SK-N-MC (cell line): Measurements from ENCODE around the gene TARBP2.
"Not testable (repeated sequence)": the region's sequence is repeated elsewhere in the genome, so short reads cannot be mapped to it uniquely, and the experiment has no call there.

Experiments used
- DNase-seq: peaks from one replicate; pipeline ENCODE4 v3.0.0-alpha.2; 2011; ENCODE audit warnings: low read depth, low spot score
- H3K27ac ChIP-seq: fragments of 200-600 bp; sonication (generic); 2 replicates; pipeline ENCODE4 v1.5.1; 2016; ENCODE audit warnings: mixed run types
- H3K36me3 ChIP-seq: fragments of 200-600 bp; sonication (generic); 2 replicates; pipeline ENCODE4 v1.6.1; 2017; ENCODE audit warnings: antibody characterized with exemption, low read length, mixed read lengths; ENCODE audit not compliant: insufficient read depth
- H3K4me3 ChIP-seq: fragments of 200-600 bp; sonication (generic); 2 replicates; pipeline ENCODE4 v1.5.1; 2016
- H3K9ac ChIP-seq: fragments of 200-600 bp; sonication (generic); 2 replicates; pipeline ENCODE4 v1.8.0; 2017; ENCODE audit warnings: mixed run types, mixed read lengths; ENCODE audit not compliant: insufficient read length
- H3K9me3 ChIP-seq: fragments of 200-600 bp; sonication (generic); 2 replicates; pipeline ENCODE4 v1.6.1; 2017; ENCODE audit warnings: low read depth, mild to moderate bottlenecking, antibody characterized with exemption, low read length, moderate library complexity, mixed read lengths
- EZH2 ChIP-seq: fragments of 200-600 bp; sonication (generic); IDR thresholded peaks from one replicate; pipeline ENCODE4 v1.6.1; 2017; ENCODE audit warnings: antibody characterized with exemption
- FOXP2 ChIP-seq: optimal IDR thresholded peaks from 2 replicates; pipeline ENCODE3; 2011; ENCODE audit warnings: mild to moderate bottlenecking, moderate library complexity; ENCODE audit not compliant: insufficient read depth; ENCODE audit errors: extremely low read length, control extremely low read depth
- POLR2AphosphoS5 ChIP-seq: IDR thresholded peaks from 2 replicates; pipeline ENCODE4 v1.6.1; 2012; ENCODE audit warnings: mild to moderate bottlenecking, low read depth, low read length, borderline replicate concordance

The TARBP2 gene

DNA sequence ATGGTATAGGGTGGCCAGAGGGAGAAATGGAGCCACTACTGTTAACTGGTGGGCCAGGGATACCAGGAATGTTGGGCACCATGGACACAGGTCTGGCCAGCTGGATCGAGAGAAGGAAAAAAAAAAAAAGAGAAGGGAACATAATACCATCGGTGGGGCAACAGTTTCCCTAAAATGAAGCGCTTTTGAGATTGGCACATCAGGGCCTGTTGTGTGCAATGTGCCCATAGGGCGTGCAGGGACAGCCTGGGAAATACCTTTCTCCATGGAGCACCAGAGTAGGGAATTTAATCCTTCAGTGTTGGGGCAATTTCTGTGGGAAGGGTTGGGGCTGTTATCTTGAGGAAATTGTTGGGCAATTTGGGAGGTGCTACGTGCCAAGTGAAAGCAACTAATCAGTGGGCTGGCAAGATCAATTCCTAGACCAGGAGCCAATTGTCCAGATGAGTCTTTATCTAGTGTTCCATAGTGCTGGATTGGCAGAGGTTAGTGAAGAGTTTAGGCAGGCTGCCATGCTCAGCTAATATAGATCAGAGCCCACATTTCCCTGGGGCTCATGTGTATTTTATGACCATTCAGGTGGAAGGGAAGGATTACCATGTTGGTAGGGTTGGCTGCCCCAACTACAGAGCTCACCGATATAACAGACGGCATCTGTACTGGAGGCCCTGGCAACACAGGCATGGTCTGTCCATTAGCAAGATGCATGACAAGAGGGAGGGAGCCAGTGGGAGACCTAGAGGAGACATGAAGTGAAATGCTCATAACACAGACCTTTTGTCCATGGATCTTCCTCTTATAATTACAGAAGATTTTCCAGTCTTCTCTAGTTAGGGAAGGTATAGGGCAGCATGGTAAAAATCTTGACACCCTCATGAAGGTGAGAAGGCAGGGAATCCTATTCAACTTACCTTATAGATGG lies 31.7 kb downstream of the TARBP2 start:
- no peak for DNase-seq
- no peak overlapping the region for H3K27ac ChIP-seq
- H3K4me3 ChIP-seq, result no peak overlapping the region
- no peak overlapping the region for H3K9ac ChIP-seq
- H3K9me3 ChIP-seq, result no peaks in the 10 kb centered on the region
- peaks cover 56% of the 10 kb centered on the region for H3K36me3 ChIP-seq
- TF ChIP-seq FOXP2, result no peak
- no peak for TF ChIP-seq EZH2
- no peak for TF ChIP-seq POLR2AphosphoS5

DNA sequence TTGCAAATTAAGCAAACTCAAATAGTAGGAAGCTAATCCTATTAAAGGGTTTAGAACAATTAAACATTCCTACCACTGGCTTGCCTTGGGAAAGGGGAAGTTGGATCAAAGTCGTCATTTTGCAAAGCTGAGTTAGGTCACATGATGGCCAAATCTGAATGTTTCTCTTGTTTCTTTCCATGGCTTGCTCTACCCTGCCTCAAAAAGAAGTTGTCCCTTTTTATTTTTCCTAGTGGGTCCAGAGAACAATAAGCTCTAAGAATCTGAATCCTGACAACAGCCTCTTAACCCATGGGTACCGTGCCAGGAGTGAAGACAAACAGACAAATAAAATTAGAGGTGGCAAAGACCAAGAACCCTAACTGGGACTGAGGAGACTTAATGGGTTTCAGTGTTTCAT lies 32.4 kb downstream of the TARBP2 start:
- no peak overlapping the region for H3K9ac ChIP-seq
- H3K4me3 ChIP-seq, result no peak overlapping the region
- H3K9me3 ChIP-seq, result no peaks in the 10 kb centered on the region
- TF ChIP-seq FOXP2 (no peak), EZH2 (no peak), POLR2AphosphoS5 (no peak)
- H3K27ac ChIP-seq, result no peak overlapping the region
- DNase-seq, result no peak
- peaks cover 56% of the 10 kb centered on the region for H3K36me3 ChIP-seq

- TF ChIP-seq EZH2 (no peak), FOXP2 (no peak)
Measured at GRCh38 chr12:53536962-53537361, 35.9 kb downstream of the TARBP2 start.

GRCh38 chr12:53538209-53538689 lies 37.2 kb downstream of the TARBP2 start:
- H3K36me3 ChIP-seq, result peaks cover 51% of the 10 kb centered on the region
- DNase-seq, result no peak

More at GRCh38 chr12:53536962-53537361, 35.9 kb downstream of the TARBP2 start:
- H3K9me3 ChIP-seq, result no peaks in the 10 kb centered on the region
- no peak overlapping the region for H3K9ac ChIP-seq
- no peak overlapping the region for H3K27ac ChIP-seq
- no peak for DNase-seq
- H3K36me3 ChIP-seq, result peaks cover 56% of the 10 kb centered on the region
- H3K4me3 ChIP-seq, result no peak overlapping the region

DNA sequence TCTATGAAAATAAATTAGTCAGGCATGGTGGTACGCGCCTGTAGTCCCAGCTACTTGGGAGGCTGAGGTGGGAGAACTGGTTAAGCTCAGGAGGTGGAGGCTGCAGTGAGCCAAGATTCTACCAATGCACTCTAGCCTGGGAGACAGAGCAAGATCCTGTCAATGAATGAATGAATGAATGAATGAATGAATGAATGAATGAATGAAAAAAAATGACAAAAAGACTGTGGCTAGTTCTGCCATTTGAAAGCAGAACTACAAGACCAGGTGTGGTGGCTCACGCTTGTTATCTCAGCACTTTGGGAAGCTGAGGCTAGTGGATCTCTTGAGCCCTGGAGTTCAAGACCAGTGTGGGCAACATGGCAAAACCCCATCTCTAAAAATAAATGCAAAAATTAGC lies 38.4 kb downstream of the TARBP2 start:
- TF ChIP-seq POLR2AphosphoS5 (no peak), FOXP2 (no peak), EZH2 (no peak)
- Histone ChIP-seq H3K9ac (no peak overlapping the region), H3K27ac (no peak overlapping the region), H3K36me3 (peaks cover 42% of the 10 kb centered on the region), H3K4me3 (no peak overlapping the region), H3K9me3 (no peaks in the 10 kb centered on the region)
- DNase-seq, result no peak

More at GRCh38 chr12:53538209-53538689, 37.2 kb downstream of the TARBP2 start:
- H3K27ac ChIP-seq, result no peak overlapping the region
- no peaks in the 10 kb centered on the region for H3K9me3 ChIP-seq
- no peak overlapping the region for H3K4me3 ChIP-seq
- no peak for TF ChIP-seq EZH2
- TF ChIP-seq FOXP2, result no peak
- no peak for TF ChIP-seq POLR2AphosphoS5
- H3K9ac ChIP-seq, result no peak overlapping the region

DNA sequence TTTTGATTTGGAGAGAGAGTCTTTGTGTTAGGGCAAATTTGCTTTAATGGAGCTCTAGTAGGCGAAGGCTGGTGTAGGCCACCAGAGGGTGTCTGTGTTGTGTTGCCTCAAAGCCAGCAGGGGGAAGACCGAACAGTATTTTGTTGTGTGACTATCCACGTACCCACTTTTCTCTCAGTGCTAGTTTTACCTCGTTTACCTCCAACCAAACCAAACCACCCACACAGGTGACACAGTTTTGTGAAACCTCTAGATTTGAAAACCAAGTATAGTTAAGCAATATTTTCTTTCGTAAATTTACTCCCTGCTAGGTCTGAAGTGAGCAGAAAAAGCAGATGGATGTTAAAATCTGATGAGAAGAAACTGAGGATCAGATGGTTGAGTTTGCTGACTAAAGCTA lies 42.5 kb downstream of the TARBP2 start:
- Histone ChIP-seq H3K36me3 (peaks cover 32% of the 10 kb centered on the region), H3K27ac (peak overlapping the region; percentile 66), H3K9ac (peak overlapping the region; percentile 14), H3K4me3 (no peak overlapping the region), H3K9me3 (no peaks in the 10 kb centered on the region)
- TF ChIP-seq POLR2AphosphoS5, result no peak
- TF ChIP-seq EZH2, result no peak
- no peak for TF ChIP-seq FOXP2
- DNase-seq, result no peak

DNA sequence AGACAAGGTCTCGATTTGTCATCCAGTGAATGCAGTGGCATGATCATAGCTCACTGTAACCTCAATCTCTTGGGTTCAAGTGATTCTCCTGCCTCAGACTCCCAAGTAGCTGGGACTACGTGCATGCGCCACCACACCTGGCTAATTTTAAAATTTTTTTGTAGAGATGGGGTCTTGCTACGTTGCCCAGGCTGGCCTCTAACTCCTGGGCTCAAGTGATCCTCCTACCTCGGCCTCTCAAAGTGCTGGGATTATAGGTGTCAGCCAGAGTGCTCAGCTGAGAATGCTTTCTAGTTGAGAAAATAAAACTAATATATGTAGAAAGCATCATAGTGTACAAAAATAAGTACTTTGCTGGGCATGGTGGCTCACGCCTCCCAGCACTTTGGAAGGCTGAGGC lies 47.3 kb downstream of the TARBP2 start:
- H3K27ac ChIP-seq, H3K4me3 ChIP-seq, H3K9me3 ChIP-seq, H3K9ac ChIP-seq, DNase-seq: not testable (repeated sequence)
- H3K36me3 ChIP-seq, result peaks cover 26% of the 10 kb centered on the region

DNA sequence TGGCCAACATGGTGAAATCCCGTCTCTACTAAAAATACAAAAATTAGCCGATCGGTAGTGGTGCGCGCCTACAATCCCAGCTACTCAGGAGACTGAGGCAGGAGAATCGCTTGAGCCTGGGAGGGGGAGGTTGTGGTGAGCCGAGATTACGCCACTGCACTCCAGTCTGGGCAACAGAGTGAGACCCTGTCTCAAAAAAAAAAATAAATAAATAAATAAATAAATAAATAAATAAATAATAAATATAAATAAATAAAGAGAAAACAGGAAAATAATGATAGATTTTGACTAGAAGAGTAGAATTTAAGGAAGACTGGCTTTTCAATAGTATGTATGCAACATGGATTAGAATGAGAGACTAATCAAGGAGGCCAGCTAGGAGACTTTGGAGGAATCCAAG lies 49.0 kb downstream of the TARBP2 start:
- peaks cover 26% of the 10 kb centered on the region for H3K36me3 ChIP-seq
- H3K4me3 ChIP-seq, H3K9ac ChIP-seq, H3K9me3 ChIP-seq, DNase-seq, H3K27ac ChIP-seq: not testable (repeated sequence)

GRCh38 chr12:53550595-53550994 lies 49.5 kb downstream of the TARBP2 start:
- TF ChIP-seq FOXP2, result no peak
- TF ChIP-seq EZH2, result no peak
- no peak for TF ChIP-seq POLR2AphosphoS5
- Histone ChIP-seq H3K27ac (no peak overlapping the region), H3K9ac (no peak overlapping the region), H3K4me3 (no peak overlapping the region), H3K9me3 (no peaks in the 10 kb centered on the region), H3K36me3 (peaks cover 26% of the 10 kb centered on the region)
- no peak for DNase-seq
